RPMI7951 (cell line): Measurements from ENCODE around the gene DNAJB8. TPM values are rescaled to one million over a fixed set of nuclear protein-coding genes. Genes with fewer than 3 reads are reported as not detected.

Source experiments
- total RNA-seq: library from RNA; depleted of rRNA; stranded (reverse); fragments of >200 nt; shearing (Covaris generic); gene quantifications from 2 replicates; pipeline ENCODE4 v1.2.3, GENCODE V29; 2014; rRNA removed

The DNAJB8 gene
- total RNA-seq, 1 experiment from 2014 or later: not detected

Other genes with a start within 250 kb of the DNAJB8 start
- 9.0 and 10.1 TPM in 2 replicates for gene GATA2, start 26.3 kb upstream of the DNAJB8 start, total RNA-seq
- 423 and 449 TPM in 2 replicates for gene RPN1, start 183.9 kb upstream of the DNAJB8 start, total RNA-seq